NT2/D1 (cell line): Measurements from ENCODE around the gene PSEN2.
"Not testable (repeated sequence)": the region's sequence is repeated elsewhere in the genome, so short reads cannot be mapped to it uniquely, and the experiment has no call there.

ENCODE experiments used
- YY1 ChIP-seq: IDR thresholded peaks from 2 replicates; pipeline ENCODE4 v1.6.1; 2011; ENCODE audit not compliant: insufficient read length, insufficient read depth
- ZNF274 ChIP-seq: IDR thresholded peaks from 2 replicates; pipeline ENCODE4 v1.6.1; 2011; ENCODE audit warnings: mild to moderate bottlenecking, low read depth, low read length

DNA sequence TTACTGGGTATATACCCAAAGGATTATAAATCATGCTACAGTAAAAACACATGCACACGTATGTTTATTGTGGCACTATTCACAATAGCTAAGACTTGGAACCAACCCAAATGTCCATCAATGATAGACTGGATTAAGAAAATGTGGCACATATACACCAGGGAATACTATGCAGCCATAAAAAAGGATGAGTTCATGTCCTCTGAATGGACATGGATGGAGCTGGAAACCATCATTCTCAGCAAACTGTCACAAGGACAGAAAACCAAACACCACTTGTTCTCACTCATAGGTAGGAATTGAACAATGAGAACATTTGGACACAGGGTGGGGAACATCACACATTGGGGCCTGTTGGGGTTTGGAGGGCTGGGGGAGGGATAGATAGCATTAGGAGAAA, 15.9 kb upstream of the PSEN2 start:
- TF ChIP-seq ZNF274, YY1: not testable (repeated sequence)
